ENCODE measurements around the gene ZC3H12C. TPM values are rescaled to one million over a fixed set of nuclear protein-coding genes. Genes with fewer than 3 reads are reported as not detected.
A peak's percentile ranks its signal among the peaks of the same experiment; 100 is the strongest.

ZC3H12C gene
- 10 to 100 TPM in 1 of 2 donors, 1 to 10 TPM in 1; 9.2 to 18.8 TPM for total RNA-seq

- TF ChIP-seq CTCF (IDR thresholded peaks at IDR 0.05) = no peak
- intact Hi-C loops (cut with DNase I) = loop anchor here (5.0 kb wide), 1 partner anchor 145 kb away; no protein-coding TSS in a partner anchor
- Histone ChIP-seq H3K9ac (ENCODE audit: low read depth in 2 of 2, low read length in 2 of 2) (peak within 1 kb of the TSS; percentile 80 to 95), H3K4me3 (peak within 1 kb of the TSS; percentile 62), H3K27me3 (no peaks in the 10 kb centered on the region), H3K9me3 (no peaks in the 10 kb centered on the region), H3K27ac (peak within 1 kb of the TSS; percentile 93), H3K4me1 (no peaks in the 10 kb centered on the region), H3K36me3 (no peaks in the 10 kb centered on the region)
- DNase-seq = peak; percentile 88
These were observed at the start of gene ZC3H12C for GRCh38 chr11:110092515-110093406. ZC3H12C (plus strand) TSS chr11:110093392; CDS start chr11:110093412, 20 bp downstream.

- no peaks in the 10 kb centered on the region for H3K36me3 ChIP-seq
- peak; percentile 26 for DNase-seq
- intact Hi-C loops (cut with DNase I) = no loop called here
These were observed 48.8 kb upstream of the ZC3H12C start for GRCh38 chr11:110044226-110044968.

GRCh38 chr11:110046775-110047380 lies 46.3 kb upstream of the ZC3H12C start:
- H3K36me3 ChIP-seq = no peaks in the 10 kb centered on the region
- no peak overlapping the region for H3K9ac ChIP-seq (ENCODE audit: low read depth in 2 of 2, low read length in 2 of 2)
- H3K9me3 ChIP-seq = no peaks in the 10 kb centered on the region
- no peak overlapping the region for H3K4me3 ChIP-seq
- H3K4me1 ChIP-seq = no peaks in the 10 kb centered on the region
- no peak for TF ChIP-seq CTCF (IDR thresholded peaks at IDR 0.05)
- no peaks in the 10 kb centered on the region for H3K27me3 ChIP-seq
- intact Hi-C loops (cut with DNase I) = no loop called here
- H3K27ac ChIP-seq = peak overlapping the region; percentile 13
- DNase-seq = peak; percentile 30

More at GRCh38 chr11:110044226-110044968, 48.8 kb upstream of the ZC3H12C start:
- H3K9me3 ChIP-seq = no peaks in the 10 kb centered on the region
- H3K9ac ChIP-seq (ENCODE audit: low read depth in 2 of 2, low read length in 2 of 2) = no peak overlapping the region
- H3K27ac ChIP-seq = no peak overlapping the region
- H3K27me3 ChIP-seq = no peaks in the 10 kb centered on the region
- H3K4me1 ChIP-seq = no peaks in the 10 kb centered on the region
- no peak for TF ChIP-seq CTCF (IDR thresholded peaks at IDR 0.05)
- no peak overlapping the region for H3K4me3 ChIP-seq

GRCh38 chr11:110049501-110050200 lies 43.5 kb upstream of the ZC3H12C start:
- no peak overlapping the region for H3K9ac ChIP-seq (ENCODE audit: low read depth in 2 of 2, low read length in 2 of 2)
- H3K27me3 ChIP-seq = no peaks in the 10 kb centered on the region

More at GRCh38 chr11:110049501-110050200, 43.5 kb upstream of the ZC3H12C start:
- DNase-seq = no peak
- no peaks in the 10 kb centered on the region for H3K4me1 ChIP-seq
- intact Hi-C loops (cut with DNase I) = no loop called here
- H3K36me3 ChIP-seq = no peaks in the 10 kb centered on the region
- no peak for TF ChIP-seq CTCF (IDR thresholded peaks at IDR 0.05)
- no peak overlapping the region for H3K4me3 ChIP-seq
- no peaks in the 10 kb centered on the region for H3K9me3 ChIP-seq
- no peak overlapping the region for H3K27ac ChIP-seq
